PC-9 (cell line): ENCODE results near the gene PUS1.

Experiments used
- CTCF ChIP-seq: fragments of 200-600 bp; sonication (generic); conservative IDR thresholded peaks from 2 replicates; pipeline ENCODE4 v1.6.1; 2017; ENCODE audit warnings: mixed run types, antibody characterized with exemption, mild to moderate bottlenecking, moderate library complexity
- EZH2 ChIP-seq: fragments of 200-600 bp; sonication (generic); IDR thresholded peaks from 2 replicates; pipeline ENCODE4 v1.8.0; 2017; ENCODE audit warnings: antibody characterized with exemption, low read depth

DNA sequence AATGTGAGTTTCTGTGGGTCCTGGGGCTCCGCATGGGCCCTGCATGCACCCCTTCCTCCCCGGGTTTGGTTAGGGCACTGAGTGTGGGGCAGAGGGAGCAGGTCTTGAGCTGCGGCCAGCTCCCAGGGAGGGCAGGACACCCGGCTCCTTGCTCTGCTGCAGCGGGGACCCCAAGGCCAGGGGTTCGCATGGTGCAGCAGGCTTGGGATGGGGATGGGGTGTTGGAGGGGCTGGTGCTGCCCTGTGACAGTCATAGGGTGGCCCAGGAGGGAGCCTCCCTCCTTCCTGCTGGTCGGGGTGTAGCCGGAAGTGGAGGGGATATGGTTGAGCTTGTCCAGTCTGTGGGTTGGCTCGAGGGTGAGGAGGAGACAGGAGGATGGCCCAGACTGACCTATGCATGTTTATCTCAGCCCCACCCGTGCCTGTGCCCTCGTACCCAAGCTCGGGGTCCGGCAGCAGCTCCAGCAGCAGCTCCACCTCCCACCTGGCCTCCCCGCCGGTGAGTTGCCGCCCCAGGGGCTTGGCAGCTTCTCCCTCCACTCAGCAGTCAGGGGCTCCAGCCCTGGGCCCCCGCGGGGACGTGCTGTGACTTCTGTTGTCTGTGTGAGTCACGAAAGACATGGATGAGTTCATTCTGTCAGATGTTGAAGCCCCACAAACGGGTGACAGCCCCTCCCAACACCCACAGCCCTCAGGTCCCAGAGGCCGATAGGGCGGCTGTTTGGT is 18.6 kb upstream of the PUS1 start:
- TF ChIP-seq CTCF (no peak), EZH2 (no peak)
